HepG2 (cell line): ENCODE data around the gene NINJ2. TPM values are rescaled to one million over a fixed set of nuclear protein-coding genes. Genes with fewer than 3 reads are reported as not detected.

Experiments used
- CTCF ChIP-seq: sonication (generic); formaldehyde crosslinking; IDR thresholded peaks from 2 replicates; pipeline ENCODE4 v1.5.0; 2020; ENCODE audit warnings: mild to moderate bottlenecking, missing genetic modification reagents, moderate library complexity
- EHMT2 ChIP-seq: fragments of 200-600 bp; sonication (generic); IDR thresholded peaks from 2 replicates; pipeline ENCODE4 v1.7.0; 2017; ENCODE audit warnings: antibody characterized with exemption, low read depth, low read length, borderline replicate concordance
- JUN ChIP-seq: sonication (generic); formaldehyde crosslinking; IDR thresholded peaks from 2 replicates; pipeline ENCODE4 v1.4.0; 2020; ENCODE audit warnings: mild to moderate bottlenecking, missing genetic modification reagents
- JUNB ChIP-seq: sonication (generic); formaldehyde crosslinking; IDR thresholded peaks from 2 replicates; pipeline ENCODE4 v1.8.0; 2022; ENCODE audit warnings: missing genetic modification reagents, mild to moderate bottlenecking, borderline replicate concordance
- MAFF ChIP-seq: IDR thresholded peaks from 2 replicates; pipeline ENCODE4 v1.6.1; 2011; ENCODE audit warnings: low read depth, low read length, improper control_type of control experiment
- NFATC3 ChIP-seq: sonication (generic); formaldehyde crosslinking; IDR thresholded peaks from 2 replicates; pipeline ENCODE4 v1.5.1; 2020; ENCODE audit warnings: mild to moderate bottlenecking, missing genetic modification reagents
- RCOR2 ChIP-seq: IDR thresholded peaks from 2 replicates; pipeline ENCODE4 v1.6.1; 2016; ENCODE audit warnings: missing biosample characterization, missing genetic modification reagents
- SIX4 ChIP-seq: sonication (generic); formaldehyde crosslinking; IDR thresholded peaks from 2 replicates; pipeline ENCODE4 v1.4.0; 2020; ENCODE audit warnings: missing genetic modification reagents
- SOX5 ChIP-seq: IDR thresholded peaks from 2 replicates; pipeline ENCODE4 v1.6.1; 2016; ENCODE audit warnings: borderline replicate concordance
- SYNCRIP ChIP-seq: fragments of 200-400 bp; formaldehyde crosslinking; IDR thresholded peaks from 2 replicates; pipeline ENCODE4 v1.6.1; 2018; ENCODE audit warnings: mild to moderate bottlenecking, low read depth, low read length; ENCODE audit not compliant: insufficient read depth
- TFE3 ChIP-seq: IDR thresholded peaks from 2 replicates; pipeline ENCODE4 v1.6.1; 2016
- ZNF260 ChIP-seq: sonication (generic); formaldehyde crosslinking; IDR thresholded peaks from 2 replicates; pipeline ENCODE4 v1.4.0; 2020; ENCODE audit warnings: missing genetic modification reagents, low read depth, mild to moderate bottlenecking, borderline replicate concordance
- ZNF354B ChIP-seq: sonication (generic); formaldehyde crosslinking; IDR thresholded peaks from 2 replicates; pipeline ENCODE4 v1.8.0; 2022; ENCODE audit warnings: mild to moderate bottlenecking, missing genetic modification reagents
- ZNF543 ChIP-seq: sonication (generic); formaldehyde crosslinking; IDR thresholded peaks from 2 replicates; pipeline ENCODE4 v1.4.0; 2020; ENCODE audit warnings: mild to moderate bottlenecking, missing genetic modification reagents
- ZNF547 ChIP-seq: sonication (generic); formaldehyde crosslinking; IDR thresholded peaks from 2 replicates; pipeline ENCODE4 v1.5.1; 2020; ENCODE audit warnings: mild to moderate bottlenecking, missing genetic modification reagents
- ZNF619 ChIP-seq: sonication (generic); formaldehyde crosslinking; IDR thresholded peaks from 2 replicates; pipeline ENCODE4 v1.4.0; 2020; ENCODE audit warnings: mild to moderate bottlenecking, missing genetic modification reagents
- ZNF709 ChIP-seq: sonication (generic); formaldehyde crosslinking; IDR thresholded peaks from 2 replicates; pipeline ENCODE4 v1.5.0; 2020; ENCODE audit warnings: mild to moderate bottlenecking, missing genetic modification reagents
- ZSCAN29 ChIP-seq: sonication (generic); formaldehyde crosslinking; conservative IDR thresholded peaks from 2 replicates; pipeline ENCODE4 v1.4.0; 2020; ENCODE audit warnings: mild to moderate bottlenecking, missing genetic modification reagents
- polyA plus RNA-seq, 8 experiments: library from polyadenylated mRNA; depleted of rRNA in 3 of 8; stranded (reverse) in 7 of 8; unstranded in 1 of 8; fragments of >200 nt; fragmentation: Illumina TruSeq in 4 of 8; extraction: Trizol in 4 of 8; gene quantifications; 2 replicates each; pipeline versions ENCODE4 v1.2.1 to v1.2.3, GENCODE V29; 2011 to 2016; ENCODE audit warnings: low read depth in 4 of 8, missing spikeins in 1 of 8, mixed read lengths in 1 of 8; ENCODE audit not compliant: insufficient read depth in 1 of 8
- total RNA-seq, 5 experiments: library from RNA; depleted of rRNA; stranded (reverse); fragments of >200 nt; fragmentation: Illumina TruSeq; extraction: Trizol; gene quantifications; 2 replicates each; pipeline ENCODE4 v1.2.3, GENCODE V29; 2016; ENCODE audit warnings: low read depth in 1 of 5
- TF ChIP-seq, protein P1 (sequence below): sonication (generic); formaldehyde crosslinking; IDR thresholded peaks from 2 replicates; pipeline ENCODE4 v1.5.1; 2020; ENCODE audit warnings: missing genetic modification reagents, mild to moderate bottlenecking, borderline replicate concordance
- TF ChIP-seq, protein P2 (sequence below): sonication (generic); formaldehyde crosslinking; IDR thresholded peaks from 2 replicates; pipeline ENCODE4 v1.8.1; 2023; ENCODE audit warnings: mild to moderate bottlenecking, missing genetic modification reagents, borderline replicate concordance
- TF ChIP-seq, protein P3 (sequence below): sonication (generic); formaldehyde crosslinking; IDR thresholded peaks from 2 replicates; pipeline ENCODE4 v1.4.0; 2020; ENCODE audit warnings: missing genetic modification reagents

NINJ2 gene
- total and polyA plus RNA-seq, 2 of the 13 experiments (the other 11 are each of a cell fraction or from before 2014, with no cell fraction given), result 0.62 to 3.8 TPM

DNA sequence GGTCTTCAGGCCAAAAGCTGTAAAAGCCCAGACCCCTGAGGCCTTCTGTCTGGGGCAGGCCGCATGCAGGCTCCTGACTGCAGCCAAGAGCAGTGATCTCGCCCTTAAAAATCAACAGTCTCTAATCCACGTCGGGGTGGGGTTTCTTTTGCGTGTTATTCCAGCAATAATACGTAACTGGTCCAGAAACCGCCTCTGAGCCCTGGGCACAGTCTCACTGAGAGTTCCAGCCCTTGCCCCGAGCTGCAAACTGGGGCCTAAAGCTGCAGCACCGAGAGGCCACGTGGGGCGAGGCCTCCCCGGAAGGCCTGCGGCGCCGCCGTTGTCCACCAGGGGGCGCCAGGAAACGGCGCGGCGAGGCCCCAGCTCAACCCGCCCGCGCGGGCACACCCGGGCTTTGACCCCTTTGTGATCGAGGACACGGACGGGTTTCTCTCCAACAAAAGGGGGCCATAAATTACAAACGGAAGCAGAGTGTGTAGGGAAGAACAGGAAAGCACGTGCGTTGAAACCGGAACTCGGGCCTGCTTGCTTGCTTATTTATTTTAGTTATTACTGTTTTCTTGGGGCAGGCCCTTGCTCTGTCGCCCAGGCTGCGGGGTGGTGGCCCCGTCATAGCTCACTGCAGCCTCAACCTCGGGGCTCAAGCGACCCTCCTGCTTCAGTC is 87.2 kb downstream of the NINJ2 start (continued):
- TF ChIP-seq CTCF (CRISPR knock-in tag) (peak; percentile 93), ZNF709 (CRISPR knock-in tag) (peak; percentile 76; the same call in 1 of the 2 replicates), SIX4 (CRISPR knock-in tag) (no peak), SYNCRIP (no peak), EHMT2 (no peak), JUN (CRISPR knock-in tag) (0 out of 2 replicates have a peak, but pooled peaks have one; percentile 42), TFE3 (peak; percentile 71), ZSCAN29 (peak; percentile 85; the same call in 1 of the 2 replicates), SOX5 (CRISPR knock-in tag) (peak; percentile 98), MAFF (no peak), ZNF260 (CRISPR knock-in tag) (peak; percentile 93; the same call in 1 of the 2 replicates), ZNF354B (CRISPR knock-in tag) (no peak), JUNB (CRISPR knock-in tag) (no peak), ZNF547 (CRISPR knock-in tag) (peak; percentile 86; the same call in 1 of the 2 replicates), ZNF619 (peak; percentile 88; the same call in 1 of the 2 replicates), NFATC3 (no peak), RCOR2 (CRISPR knock-in tag) (peak; percentile 70), ZNF543 (CRISPR knock-in tag) (peak; percentile 83; the same call in 1 of the 2 replicates)
- TF ChIP-seq, protein P1, sequence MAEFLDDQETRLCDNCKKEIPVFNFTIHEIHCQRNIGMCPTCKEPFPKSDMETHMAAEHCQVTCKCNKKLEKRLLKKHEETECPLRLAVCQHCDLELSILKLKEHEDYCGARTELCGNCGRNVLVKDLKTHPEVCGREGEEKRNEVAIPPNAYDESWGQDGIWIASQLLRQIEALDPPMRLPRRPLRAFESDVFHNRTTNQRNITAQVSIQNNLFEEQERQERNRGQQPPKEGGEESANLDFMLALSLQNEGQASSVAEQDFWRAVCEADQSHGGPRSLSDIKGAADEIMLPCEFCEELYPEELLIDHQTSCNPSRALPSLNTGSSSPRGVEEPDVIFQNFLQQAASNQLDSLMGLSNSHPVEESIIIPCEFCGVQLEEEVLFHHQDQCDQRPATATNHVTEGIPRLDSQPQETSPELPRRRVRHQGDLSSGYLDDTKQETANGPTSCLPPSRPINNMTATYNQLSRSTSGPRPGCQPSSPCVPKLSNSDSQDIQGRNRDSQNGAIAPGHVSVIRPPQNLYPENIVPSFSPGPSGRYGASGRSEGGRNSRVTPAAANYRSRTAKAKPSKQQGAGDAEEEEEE, result 0 out of 2 replicates have a peak, but pooled peaks have one; percentile 13
- TF ChIP-seq, protein P2, sequence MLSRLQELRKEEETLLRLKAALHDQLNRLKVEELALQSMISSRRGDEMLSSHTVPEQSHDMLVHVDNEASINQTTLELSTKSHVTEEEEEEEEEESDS (CRISPR knock-in tag), result peak; percentile 87; the same call in 1 of the 2 replicates
- TF ChIP-seq, protein P3, sequence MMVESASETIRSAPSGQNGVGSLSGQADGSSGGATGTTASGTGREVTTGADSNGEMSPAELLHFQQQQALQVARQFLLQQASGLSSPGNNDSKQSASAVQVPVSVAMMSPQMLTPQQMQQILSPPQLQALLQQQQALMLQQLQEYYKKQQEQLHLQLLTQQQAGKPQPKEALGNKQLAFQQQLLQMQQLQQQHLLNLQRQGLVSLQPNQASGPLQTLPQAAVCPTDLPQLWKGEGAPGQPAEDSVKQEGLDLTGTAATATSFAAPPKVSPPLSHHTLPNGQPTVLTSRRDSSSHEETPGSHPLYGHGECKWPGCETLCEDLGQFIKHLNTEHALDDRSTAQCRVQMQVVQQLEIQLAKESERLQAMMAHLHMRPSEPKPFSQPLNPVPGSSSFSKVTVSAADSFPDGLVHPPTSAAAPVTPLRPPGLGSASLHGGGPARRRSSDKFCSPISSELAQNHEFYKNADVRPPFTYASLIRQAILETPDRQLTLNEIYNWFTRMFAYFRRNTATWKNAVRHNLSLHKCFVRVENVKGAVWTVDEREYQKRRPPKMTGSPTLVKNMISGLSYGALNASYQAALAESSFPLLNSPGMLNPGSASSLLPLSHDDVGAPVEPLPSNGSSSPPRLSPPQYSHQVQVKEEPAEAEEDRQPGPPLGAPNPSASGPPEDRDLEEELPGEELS, result peak; percentile 86
